ENCODE results near the gene CA5A.
"Not testable (repeated sequence)": the region's sequence is repeated elsewhere in the genome, so short reads cannot be mapped to it uniquely, and the experiment has no call there.

The CA5A gene

DNA sequence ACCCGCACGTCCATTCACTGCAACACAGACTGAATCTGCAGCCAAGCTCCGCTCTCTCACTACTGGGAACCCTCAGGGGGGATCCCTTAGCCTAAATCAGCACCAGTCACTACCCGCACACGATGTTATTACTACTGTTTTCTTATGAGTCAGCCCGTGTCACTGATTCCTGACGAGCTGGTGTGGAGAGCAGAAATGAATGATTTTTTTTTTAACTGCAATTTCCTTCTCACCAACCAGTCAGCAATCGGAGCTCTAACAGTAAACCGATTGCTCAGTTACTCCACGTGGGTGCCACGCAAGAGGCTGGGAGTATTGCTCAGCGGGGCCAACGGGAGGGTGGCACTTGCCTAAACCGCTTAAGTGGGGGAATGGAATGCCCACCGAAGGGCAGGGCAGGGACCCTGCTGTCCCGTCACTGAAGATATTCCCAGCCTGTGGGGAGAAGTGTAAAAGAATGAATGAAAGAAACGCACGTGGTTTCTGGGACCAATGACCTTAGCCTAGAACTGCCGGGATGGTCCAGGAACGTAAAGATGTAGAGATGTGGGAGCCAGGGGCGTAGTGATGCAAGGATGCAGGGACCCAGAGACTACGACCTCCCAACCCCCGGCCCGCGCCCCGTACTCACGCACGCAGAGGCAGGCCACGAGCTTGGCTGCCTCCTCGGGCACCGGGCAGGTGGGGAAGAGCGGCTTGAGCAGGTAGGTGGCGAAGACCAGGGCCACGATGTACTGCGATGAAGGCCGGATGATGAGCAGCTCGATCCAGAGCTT lies 67.9 kb downstream of the CA5A start:
- peak in 1 of 2 donors; percentile 59 for DNase-seq (ENCODE audit: low read depth in 2 of 2)

DNA sequence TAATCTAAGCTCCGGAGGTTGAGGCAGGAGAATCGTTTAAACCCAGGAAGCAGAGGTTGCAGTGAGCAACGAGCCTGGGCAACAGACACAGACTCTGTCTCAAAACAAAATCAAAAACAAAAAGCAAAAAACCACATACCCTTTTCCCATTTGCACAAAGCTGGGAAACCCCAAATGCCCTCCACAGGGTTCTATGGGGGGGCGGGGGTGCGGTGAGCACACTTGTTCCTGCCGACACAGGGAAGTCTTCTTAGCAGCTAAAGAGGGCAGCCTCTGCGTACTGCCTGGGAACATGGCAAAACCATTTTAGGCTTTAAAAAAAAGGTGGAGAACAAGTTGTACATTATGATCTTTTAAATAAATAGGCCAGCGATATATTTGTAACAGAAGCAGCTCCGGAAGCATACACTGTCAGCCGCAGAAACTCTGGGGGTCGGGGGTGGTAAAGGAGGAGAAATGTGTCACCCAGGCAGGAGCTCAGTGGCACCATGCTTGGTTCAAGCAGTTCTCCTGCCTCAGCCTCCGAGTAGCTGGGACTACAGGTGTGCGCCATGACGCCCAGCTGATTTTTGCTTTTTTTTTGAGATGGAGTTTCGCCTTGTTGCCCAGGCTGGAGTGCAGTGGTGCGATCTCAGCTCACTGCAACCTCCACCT lies 70.3 kb downstream of the CA5A start:
- DNase-seq (ENCODE audit: low read depth in 2 of 2) = not testable (repeated sequence)

DNA sequence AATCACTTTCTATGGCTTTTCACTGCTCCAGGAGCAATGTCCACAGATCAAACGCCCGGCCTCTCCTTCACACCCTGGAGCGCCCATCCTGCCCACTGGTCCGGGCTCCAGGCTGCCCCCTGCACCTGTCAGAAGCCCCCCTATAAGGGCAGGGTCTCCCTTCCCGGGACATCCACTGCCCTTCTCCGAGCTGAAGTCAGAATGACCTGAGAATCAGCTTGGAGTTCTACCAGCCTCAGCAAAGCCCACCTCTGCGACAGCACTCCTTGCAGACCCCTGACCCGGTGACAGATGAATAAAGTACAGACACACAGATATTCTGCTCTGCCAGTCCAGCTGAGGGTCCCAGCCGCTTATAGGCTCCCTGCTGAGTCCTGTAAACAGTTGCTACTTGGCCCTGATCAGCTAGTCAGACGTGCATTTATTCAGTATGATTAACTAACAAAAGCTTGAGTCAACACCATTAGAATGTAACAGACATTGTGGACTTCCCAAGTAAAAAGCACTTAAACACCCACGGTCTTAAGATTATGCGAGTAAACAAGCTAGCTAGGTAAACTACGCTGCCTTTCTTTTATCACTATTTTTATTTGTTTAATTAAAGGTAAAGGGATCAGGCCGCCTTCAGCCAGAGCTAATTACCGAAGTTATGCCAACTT lies 71.9 kb downstream of the CA5A start:
- DNase-seq (ENCODE audit: low read depth in 2 of 2) = no peak

DNA sequence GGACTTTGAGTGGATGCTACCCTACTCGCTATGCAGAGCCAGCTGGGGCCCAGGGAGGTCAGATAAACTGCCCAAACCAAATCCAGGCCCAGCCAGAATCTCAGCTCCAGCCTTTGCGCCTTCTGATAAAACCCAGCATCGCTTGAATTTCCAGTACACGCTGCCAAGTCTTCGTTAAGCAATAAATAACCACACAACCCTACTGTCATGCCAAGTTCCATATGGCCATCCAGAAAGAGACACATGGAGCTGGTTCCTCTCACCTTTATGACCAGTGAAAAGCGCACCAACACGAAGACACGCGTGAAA lies 73.0 kb downstream of the CA5A start:
- not testable (repeated sequence) for DNase-seq (ENCODE audit: low read depth in 2 of 2)

DNA sequence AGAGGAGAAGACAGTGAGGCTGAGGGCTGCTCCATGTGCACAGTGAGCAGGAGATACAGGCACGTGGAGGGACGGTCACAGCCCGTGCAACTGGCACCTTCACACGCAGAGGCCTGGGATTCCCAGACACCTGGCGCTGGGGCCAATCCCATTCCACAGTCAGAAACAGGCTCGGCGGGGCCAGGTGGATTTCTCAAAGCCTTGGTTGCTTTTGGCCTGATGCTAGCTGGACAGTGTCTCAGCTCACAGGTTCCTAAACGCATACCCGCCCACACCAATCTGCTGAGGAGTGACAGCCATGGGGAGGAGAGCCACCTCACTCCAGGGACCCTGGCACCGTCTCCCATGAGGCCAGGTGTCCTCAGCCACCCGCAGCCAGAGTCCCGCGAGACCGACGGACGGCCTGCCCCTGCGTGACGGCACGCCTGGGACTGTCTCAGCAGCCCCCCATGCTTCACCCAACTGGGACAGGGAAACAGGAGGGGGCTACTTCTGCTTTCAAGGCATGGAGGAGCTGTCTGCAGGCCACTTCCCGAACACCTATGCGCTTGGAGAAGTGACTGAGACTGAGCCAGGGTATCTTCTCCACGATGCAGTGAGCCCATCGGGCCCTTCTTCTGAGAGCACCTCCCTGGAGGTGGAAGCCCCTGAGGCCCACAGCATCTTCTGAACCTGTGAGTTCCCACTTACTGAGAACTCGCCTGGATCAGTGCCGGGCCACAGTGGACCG lies 73.6 kb downstream of the CA5A start:
- not testable (repeated sequence) for DNase-seq (ENCODE audit: low read depth in 2 of 2)

DNA sequence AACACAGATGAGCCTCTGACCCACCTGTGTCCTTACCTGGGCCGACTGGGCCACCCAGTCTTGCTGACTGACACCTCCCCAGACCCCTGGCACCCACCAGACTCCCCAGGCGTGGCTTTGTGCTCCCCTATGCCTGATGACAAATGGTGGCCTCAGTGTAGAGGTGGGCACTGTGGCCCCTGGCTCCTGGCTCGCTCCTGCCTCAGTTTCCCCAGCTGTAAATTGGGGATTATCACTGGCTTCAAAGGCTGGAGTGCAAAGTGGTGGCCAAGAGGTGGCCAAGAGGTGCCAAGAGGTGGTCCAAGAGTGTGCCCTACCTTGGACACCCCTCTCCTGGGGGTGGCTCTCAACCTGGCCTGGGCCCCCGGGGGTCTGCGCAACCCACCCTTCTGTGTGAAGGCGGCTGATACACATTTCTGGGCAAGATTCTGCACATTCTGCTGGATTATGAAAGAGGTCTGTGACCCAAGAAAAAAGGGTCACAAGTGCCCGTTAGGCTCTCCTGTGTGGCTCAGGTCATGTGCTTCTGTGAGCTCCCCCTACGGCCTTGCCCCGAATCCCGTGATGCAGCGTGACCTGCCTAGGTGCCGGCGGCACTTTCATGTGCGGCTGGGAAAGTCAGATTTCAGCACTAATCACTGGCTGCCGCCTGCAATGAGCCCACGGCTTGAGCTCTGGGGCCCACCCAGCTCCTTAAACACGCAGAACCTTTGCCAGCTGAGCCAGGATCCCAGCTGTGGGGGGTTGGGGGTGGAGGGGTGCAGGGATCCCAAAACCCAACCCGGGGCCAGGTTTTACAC lies 74.8 kb downstream of the CA5A start:
- not testable (repeated sequence) for DNase-seq (ENCODE audit: low read depth in 2 of 2)

DNA sequence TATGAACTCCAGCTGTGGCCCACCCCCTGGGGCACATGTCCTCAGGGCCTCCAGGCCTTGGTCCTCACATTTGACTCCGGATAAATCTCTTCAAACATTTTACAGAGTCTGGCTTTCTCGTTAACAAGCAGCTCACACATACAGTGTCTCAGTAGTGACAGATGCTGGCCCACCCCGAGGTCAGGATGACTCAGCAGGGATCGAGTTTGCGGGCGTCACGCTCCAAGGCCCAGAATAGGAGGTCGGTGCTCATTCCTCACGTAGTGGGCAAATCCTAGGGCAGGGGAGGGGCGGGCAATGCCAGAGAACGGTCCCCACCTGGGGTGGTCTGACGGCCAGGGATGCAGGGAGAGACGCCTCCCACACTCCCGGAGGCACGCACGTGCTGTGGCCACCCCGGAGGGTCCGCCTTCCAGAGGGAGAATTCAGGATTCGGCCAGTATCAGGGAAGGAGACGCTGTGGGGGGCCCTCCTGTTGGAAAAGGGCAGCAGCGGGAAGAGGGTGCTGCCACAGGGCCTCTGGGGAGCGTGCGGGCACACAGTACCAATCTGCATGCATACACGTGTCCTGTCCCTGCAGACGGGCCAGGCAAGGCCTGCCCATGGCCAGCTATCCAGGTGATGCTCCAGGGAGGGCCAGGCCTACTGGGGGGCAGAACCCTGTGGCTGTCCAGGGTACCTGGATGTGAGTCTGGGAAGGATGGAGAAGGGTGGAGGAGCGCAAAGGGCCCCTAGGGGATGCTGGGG lies 75.6 kb downstream of the CA5A start:
- DNase-seq (ENCODE audit: low read depth in 2 of 2) = no peak

DNA sequence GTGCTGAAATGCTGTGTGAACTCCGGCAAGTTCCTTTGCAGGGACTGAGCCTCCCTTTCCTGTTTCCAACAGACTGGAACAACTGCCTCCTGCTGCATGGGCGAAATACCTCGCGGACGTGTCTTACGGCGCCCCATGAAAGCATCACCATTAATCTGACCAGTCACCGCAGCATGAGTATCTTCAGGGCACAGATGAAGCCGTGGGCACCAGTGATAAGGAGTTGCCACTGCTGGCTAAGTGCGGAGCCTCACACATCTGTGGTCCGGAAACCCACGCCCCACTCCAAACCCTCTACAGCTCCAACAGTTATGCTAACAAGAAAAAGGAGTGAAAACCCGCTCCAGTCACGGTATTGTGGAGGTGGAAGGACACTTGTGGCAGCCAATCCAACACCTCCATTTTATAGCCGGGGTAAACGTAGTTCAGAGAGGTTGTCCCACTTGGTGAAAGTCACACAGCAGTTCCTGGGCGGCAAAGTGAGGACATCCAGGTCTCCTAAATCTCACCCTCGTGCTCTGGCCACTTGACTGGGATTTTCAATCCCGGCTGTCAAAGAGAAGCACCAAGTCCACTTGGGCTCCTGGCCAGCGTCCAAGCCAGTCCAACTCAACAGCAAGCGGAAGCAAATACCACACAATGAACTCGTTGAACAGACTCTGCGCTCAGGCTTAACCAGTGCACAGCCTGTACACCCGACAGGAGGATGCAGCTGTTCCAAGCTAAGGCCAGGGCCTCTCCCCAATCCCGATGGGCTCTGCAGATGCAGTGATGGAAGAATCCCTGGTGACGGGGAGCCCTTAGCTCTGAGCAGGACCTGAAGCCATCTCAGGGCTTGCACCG lies 78.0 kb downstream of the CA5A start:
- DNase-seq (ENCODE audit: low read depth in 2 of 2) = not testable (repeated sequence)

DNA sequence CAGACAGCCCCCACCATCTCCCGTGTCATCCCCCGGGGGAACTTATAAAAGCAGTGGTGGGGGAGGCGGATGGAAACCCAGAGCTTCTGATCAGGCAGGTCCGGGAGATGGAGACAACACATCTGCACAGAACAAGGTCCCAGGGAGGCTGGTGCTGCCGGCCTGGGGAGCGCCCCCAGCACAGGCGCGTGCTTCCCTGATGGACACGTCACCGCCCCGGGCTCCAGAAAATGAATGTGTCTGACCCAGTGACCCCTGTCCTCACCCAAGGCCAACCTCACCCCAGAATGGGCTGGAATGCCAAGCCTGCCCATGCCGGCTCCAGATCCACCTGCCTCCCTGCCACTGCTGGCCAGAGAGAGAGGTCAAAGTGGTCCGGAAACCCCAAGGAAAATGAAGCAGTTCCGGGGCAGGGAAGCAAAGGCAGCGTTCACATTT lies 79.5 kb downstream of the CA5A start:
- DNase-seq (ENCODE audit: low read depth in 2 of 2) = no peak

DNA sequence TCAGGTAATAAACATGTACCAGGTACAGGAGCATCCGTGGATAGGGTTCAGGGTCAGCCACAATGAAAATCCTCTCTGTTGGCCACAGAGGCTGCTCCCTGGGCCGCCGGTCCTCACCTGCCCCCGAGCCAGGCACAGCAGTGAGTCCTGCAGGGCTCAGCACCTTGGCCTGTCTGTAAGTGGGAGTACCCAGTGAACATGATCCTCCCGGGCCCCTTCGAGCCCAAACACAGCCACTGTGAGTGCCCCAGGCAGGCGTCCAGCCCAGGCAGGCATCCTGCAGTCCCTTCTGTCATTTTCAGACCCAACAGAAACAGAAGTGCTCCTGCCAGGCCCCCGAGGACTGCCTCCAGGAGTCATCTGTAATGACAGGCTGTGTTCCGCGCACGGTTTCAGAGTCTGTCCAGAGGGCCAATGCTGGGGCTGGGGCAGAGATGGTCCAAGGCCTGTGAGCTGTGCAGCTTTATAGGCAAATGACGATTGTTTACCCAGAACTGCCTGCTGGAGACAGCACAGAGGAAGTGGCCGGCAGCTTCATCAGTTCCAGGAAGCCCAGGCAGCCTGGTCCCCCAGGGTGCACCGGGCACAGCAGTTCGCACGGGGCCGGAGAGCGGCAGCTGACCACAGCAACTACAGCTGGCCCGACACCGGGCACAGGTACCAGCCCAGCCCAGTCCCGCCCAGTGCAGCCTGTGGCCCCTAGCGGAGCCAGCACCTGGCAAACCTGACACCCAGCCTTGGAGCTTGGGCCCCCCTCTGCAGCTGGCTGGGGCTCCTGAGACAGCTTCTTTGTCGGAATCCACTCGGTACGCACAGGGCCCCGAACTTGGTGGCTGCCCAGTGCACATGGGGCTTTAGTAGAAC lies 80.2 kb downstream of the CA5A start:
- DNase-seq (ENCODE audit: low read depth in 2 of 2) = no peak

DNA sequence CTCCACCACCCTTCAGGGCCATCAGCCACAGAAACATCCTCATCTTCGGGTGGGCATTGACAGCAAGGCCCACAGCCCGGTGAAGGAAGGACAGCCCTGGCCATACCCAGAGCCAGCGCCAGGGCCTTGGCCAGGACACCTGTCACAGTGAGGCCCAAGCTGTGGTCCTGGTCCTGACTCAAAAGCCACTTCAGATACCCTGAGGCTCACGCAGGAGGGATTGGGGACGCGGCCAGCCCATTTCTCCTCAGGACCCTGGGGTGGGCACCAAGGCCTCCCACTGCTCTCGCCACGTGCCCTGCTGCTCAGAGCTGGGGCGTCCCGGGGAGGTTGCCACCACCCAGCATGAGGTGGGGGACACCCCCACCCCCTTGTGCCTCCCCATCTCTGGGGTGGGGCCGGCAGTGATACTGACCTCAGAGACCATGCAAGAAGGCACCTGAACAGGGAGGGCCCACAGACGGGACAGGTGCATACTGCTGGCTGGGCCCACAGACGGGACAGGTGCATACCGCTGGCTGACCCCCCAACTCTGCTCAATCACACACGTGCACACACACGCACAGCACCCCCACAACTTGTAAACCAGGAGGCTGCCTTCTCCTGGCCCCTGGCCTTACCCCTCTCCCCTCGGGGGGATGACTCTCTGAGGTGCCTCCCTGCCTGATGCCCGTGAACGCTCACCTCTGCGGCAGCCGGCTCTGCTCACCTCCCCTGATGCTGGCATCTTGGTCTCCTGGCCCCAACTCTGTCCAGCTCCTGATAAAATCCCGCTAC lies 81.2 kb downstream of the CA5A start:
- DNase-seq (ENCODE audit: low read depth in 2 of 2) = no peak

DNA sequence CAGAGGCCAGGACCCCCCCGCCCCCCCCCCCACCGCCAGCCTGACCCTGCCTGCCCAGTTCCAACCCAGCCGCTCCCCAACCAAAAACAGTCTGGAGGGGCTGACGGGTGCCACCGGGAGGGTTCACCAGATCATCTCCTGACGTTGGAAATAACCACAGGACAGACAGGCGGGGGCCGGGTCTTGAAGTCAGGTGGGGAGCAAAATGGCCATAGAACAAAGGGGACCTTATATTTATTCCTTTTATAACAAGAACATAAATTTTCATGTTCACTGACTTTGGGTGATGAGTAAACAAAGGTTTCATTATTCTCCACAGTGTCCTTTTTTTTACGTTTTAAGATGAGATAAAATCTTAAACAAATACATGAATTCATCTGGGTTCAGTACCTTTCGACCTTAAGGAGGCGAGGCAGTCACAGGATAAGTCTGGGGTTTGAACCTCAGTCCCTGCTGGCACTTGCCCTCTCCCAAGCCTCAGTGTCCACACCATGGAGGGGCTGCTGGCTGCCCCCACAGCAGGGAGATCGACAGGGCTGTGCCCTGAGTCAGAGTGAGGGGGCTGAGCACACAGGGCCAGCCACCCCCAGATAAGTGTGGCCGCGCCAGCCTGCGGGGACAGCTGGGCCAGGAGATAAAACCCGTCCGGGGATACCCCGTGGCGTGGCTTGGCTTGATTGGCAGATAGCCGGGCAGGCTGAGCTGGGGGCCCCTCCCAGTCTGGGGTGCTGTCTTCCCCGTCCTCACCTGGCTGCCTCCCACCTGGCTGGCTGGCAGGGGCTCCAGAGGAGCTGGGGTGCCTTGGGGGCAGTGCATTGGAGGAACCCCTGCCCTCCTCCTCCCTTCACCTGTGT lies 82.0 kb downstream of the CA5A start:
- DNase-seq (ENCODE audit: low read depth in 2 of 2) = no peak

DNA sequence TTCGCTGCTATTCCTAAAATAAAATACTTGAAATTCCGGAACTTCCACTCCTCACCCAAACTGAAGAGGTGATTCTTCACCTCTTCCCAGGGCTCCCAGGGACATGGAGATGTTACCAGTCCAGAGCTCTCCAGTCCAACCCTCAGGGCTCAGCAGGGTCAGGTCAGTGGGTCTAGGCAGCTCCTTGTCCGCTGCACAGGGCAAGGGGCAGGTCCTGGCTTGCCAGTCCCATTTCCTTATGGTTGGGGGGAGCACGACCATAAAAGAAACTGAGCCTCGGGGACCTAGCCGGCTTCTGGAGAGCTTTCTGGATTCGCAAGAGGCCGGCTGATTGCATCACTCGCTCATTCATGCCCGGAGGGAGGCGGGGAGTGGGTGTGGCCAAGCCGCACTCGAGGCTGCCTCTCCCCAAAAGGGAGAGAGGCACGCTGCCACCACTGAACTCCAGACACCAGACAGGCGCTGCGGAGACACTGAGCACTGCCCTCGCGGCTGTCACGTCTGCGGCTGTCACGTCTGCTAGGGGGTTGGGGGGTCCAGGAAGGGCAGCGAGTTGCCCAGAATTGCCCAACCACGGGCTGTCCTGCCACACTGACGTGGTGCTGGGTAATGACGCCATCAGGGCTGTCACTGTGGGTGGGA lies 82.8 kb downstream of the CA5A start:
- peak; percentile 82 to 86 for DNase-seq (ENCODE audit: low read depth in 2 of 2)

DNA sequence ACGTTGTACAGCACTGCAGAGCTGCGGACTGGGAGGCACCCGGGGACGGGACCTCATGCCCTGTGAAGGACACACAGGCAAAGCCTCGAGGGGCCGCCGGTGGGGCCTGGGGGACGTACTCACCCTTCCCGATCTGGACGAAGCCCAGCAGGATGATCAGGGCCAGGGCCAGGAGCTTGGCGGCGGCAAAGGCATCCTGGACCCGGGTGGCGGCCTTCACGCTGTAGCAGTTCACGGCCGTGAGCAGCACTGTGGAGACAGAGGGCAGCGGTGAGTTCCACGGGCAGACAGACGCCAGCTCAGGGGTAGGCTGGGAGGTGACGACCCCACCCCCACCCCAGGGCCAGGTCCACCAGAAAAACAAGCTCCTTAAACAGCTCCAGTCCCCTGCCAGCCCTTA lies 84.7 kb downstream of the CA5A start:
- no peak for DNase-seq (ENCODE audit: low read depth in 2 of 2)

DNA sequence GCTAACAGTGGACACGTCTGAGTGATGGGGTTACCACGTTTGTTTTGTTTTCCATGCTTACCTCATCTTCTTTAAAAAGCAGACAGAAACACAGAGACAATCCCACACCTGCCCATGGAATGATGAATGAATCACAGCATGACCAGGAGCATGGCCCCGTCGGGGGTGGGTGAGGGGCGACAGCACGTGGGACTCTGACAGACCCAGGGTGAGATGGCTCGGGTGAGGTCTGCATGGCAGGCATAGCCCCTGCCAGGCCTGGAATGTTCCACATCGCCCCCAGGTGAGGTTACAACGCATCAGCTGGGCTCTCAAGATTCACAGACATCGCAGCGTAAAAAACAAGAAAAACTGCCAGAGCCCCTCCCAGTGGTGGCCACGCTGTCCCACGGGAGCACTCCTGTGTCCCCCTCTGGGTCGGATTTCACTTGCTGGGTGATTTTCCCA lies 85.2 kb downstream of the CA5A start:
- no peak for DNase-seq (ENCODE audit: low read depth in 2 of 2)

Measured in stimulated activated CD8-positive, alpha-beta memory T cell treated with anti-CD3 and anti-CD28 coated beads, Interleukin-2, amount 100 ng/mL, for 48 hours (primary cell).